Measurements from ENCODE around the gene INPP5J. TPM values are rescaled to one million over a fixed set of nuclear protein-coding genes. Genes with fewer than 3 reads are reported as not detected.

Gene INPP5J
- total and polyA plus RNA-seq, 2 of the 13 experiments (the other 11 are each of a cell fraction or from before 2014, with no cell fraction given), result 0.24 to 1.1 TPM

DNA sequence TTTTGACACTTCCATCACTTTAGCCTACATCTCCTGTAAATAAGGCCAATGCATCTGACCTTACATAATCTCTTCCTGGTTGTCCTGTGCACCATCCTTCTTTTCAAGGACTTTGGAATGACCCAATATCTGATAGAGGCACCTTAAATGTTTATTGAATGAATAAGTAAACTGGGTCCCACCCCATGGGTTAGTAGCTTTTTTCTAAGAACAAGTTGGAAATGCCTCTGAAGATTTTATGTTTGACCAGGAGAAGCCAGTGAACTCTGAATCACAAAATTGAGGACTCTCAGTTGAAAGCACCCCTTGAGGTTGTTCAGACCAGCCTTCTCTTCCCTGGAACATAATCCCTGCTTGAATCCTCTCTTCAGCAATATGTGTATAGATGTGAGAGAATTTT is 38.6 kb downstream of the INPP5J start:
- H3K9ac ChIP-seq (ENCODE audit: insufficient read depth, low read depth, low read length), result peak overlapping the region; percentile 87
- POLR2A ChIA-PET, result interaction anchor here (1.1 to 3.0 kb wide), 7 partner anchors 26 to 193 kb away, joined by 3 to 12 read pairs (median 7); partner anchors contain the start of genes LIMK2, MORC2, SELENOM and TUG1
- H3K27ac ChIP-seq (ENCODE audit: extremely low read length, insufficient read depth, low read length), result no peak overlapping the region

More for the DNA sequence above, 38.6 kb downstream of the INPP5J start:
- Histone ChIP-seq H3K79me2 (ENCODE audit: insufficient read depth, low read length) (peaks cover 34% of the 10 kb centered on the region), H3K4me2 (ENCODE audit: low read depth, low read length) (peak overlapping the region; percentile 73), H3K27me3 (ENCODE audit: control insufficient read depth in 1 of 2, insufficient read depth in 2 of 2, low read length in 2 of 2) (no peaks in the 10 kb centered on the region; a peak in 1 of 5 replicates), H3K36me3 (replicated peaks in 1 of 2; ENCODE audit: control insufficient read depth in 1 of 2, insufficient read depth in 2 of 2, low read length in 2 of 2) (peaks cover 3 to 13% of the 10 kb centered on the region in 2 experiments; a peak in 4 of 5 replicates), H3K4me3 (replicated peaks in 1 of 3; ENCODE audit: insufficient read depth in 1 of 3, low read depth in 2 of 3, low read length in 3 of 3) (peak overlapping the region; percentile 84 to 92 (median 90); a peak in 5 of 6 replicates), H3K4me1 (ENCODE audit: insufficient read depth, low read length) (peaks cover 29% of the 10 kb centered on the region), H2AFZ (ENCODE audit: low read length) (no peak overlapping the region), H4K20me1 (ENCODE audit: insufficient read depth, low read length) (peaks cover 5% of the 10 kb centered on the region; the same call in 1 of the 2 replicates), H3K9me3 (ENCODE audit: low read length) (no peaks in the 10 kb centered on the region)
- TF ChIP-seq ZBTB7A (CRISPR knock-in tag; IDR thresholded peaks at IDR 0.05) (no peak), ZNF451 (CRISPR knock-in tag; IDR thresholded peaks at IDR 0.05) (no peak), ZNF343 (CRISPR knock-in tag; IDR thresholded peaks at IDR 0.05) (no peak), FOXA1 (IDR thresholded peaks at IDR 0.05) (no peak), FOXA1 (CRISPR knock-in tag; IDR thresholded peaks at IDR 0.05) (0 out of 2 replicates have a peak, but pooled peaks have one; percentile 16), ZNF30 (CRISPR knock-in tag; IDR thresholded peaks at IDR 0.05) (no peak), PHB2 (IDR thresholded peaks at IDR 0.05; ENCODE audit: partially characterized antibody) (no peak), PAX8 (CRISPR knock-in tag; IDR thresholded peaks at IDR 0.05; ENCODE audit: borderline replicate concordance) (no peak), BCL6 (CRISPR knock-in tag; IDR thresholded peaks at IDR 0.05) (0 out of 2 replicates have a peak, but pooled peaks have one; percentile 10), ELF1 (CRISPR knock-in tag; IDR thresholded peaks at IDR 0.05) (no peak), FOXA3 (CRISPR knock-in tag; IDR thresholded peaks at IDR 0.05) (0 out of 2 replicates have a peak, but pooled peaks have one; percentile 10), ZNF225 (CRISPR knock-in tag; IDR thresholded peaks at IDR 0.05) (no peak), TCF7 (IDR thresholded peaks at IDR 0.05; ENCODE audit: low read depth) (no peak)
- TF ChIP-seq, protein P1, sequence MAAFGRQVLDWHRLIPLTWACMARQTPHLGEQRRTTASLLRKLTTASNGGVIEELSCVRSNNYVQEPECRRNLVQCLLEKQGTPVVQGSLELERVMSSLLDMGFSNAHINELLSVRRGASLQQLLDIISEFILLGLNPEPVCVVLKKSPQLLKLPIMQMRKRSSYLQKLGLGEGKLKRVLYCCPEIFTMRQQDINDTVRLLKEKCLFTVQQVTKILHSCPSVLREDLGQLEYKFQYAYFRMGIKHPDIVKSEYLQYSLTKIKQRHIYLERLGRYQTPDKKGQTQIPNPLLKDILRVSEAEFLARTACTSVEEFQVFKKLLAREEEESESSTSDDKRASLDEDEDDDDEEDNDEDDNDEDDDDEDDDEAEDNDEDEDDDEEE (CRISPR knock-in tag; IDR thresholded peaks at IDR 0.05), result no peak
- TF ChIP-seq, protein P2, sequence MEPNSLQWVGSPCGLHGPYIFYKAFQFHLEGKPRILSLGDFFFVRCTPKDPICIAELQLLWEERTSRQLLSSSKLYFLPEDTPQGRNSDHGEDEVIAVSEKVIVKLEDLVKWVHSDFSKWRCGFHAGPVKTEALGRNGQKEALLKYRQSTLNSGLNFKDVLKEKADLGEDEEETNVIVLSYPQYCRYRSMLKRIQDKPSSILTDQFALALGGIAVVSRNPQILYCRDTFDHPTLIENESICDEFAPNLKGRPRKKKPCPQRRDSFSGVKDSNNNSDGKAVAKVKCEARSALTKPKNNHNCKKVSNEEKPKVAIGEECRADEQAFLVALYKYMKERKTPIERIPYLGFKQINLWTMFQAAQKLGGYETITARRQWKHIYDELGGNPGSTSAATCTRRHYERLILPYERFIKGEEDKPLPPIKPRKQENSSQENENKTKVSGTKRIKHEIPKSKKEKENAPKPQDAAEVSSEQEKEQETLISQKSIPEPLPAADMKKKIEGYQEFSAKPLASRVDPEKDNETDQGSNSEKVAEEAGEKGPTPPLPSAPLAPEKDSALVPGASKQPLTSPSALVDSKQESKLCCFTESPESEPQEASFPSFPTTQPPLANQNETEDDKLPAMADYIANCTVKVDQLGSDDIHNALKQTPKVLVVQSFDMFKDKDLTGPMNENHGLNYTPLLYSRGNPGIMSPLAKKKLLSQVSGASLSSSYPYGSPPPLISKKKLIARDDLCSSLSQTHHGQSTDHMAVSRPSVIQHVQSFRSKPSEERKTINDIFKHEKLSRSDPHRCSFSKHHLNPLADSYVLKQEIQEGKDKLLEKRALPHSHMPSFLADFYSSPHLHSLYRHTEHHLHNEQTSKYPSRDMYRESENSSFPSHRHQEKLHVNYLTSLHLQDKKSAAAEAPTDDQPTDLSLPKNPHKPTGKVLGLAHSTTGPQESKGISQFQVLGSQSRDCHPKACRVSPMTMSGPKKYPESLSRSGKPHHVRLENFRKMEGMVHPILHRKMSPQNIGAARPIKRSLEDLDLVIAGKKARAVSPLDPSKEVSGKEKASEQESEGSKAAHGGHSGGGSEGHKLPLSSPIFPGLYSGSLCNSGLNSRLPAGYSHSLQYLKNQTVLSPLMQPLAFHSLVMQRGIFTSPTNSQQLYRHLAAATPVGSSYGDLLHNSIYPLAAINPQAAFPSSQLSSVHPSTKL (CRISPR knock-in tag; IDR thresholded peaks at IDR 0.05), result peak; percentile 30; the same call in 1 of the 2 replicates
- TF ChIP-seq, protein P3, sequence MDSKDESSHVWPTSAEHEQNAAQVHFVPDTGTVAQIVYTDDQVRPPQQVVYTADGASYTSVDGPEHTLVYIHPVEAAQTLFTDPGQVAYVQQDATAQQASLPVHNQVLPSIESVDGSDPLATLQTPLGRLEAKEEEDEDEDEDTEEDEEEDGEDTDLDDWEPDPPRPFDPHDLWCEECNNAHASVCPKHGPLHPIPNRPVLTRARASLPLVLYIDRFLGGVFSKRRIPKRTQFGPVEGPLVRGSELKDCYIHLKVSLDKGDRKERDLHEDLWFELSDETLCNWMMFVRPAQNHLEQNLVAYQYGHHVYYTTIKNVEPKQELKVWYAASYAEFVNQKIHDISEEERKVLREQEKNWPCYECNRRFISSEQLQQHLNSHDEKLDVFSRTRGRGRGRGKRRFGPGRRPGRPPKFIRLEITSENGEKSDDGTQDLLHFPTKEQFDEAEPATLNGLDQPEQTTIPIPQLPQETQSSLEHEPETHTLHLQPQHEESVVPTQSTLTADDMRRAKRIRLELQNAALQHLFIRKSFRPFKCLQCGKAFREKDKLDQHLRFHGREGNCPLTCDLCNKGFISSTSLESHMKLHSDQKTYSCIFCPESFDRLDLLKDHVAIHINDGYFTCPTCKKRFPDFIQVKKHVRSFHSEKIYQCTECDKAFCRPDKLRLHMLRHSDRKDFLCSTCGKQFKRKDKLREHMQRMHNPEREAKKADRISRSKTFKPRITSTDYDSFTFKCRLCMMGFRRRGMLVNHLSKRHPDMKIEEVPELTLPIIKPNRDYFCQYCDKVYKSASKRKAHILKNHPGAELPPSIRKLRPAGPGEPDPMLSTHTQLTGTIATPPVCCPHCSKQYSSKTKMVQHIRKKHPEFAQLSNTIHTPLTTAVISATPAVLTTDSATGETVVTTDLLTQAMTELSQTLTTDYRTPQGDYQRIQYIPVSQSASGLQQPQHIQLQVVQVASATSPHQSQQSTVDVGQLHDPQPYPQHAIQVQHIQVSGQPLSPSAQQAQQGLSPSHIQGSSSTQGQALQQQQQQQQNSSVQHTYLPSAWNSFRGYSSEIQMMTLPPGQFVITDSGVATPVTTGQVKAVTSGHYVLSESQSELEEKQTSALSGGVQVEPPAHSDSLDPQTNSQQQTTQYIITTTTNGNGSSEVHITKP (CRISPR knock-in tag; IDR thresholded peaks at IDR 0.05; ENCODE audit: low read depth), result peak; percentile 86
- FAIRE-seq (no peak), ATAC-seq (no peak), DNase-seq (ENCODE audit: low spot score) (no peak)
- BruUV-seq (replicated peaks), result no TSS peak
- in situ Hi-C loops (cut with HindIII; ENCODE audit: extremely low pct_ligation_motif_present, low pct_unique_long_range_greater_than_20kb), result no loop called here
- CTCF ChIA-PET (ENCODE audit: low intra/inter-chr PET ratio, low total read pairs), result no interaction called here
- intact Hi-C loops (cut with micrococcal nuclease; ENCODE audit: unreplicated experiment), result loop anchor here (5.0 kb wide), 1 partner anchor 71 kb away; no protein-coding TSS in a partner anchor
